ENCODE data around the gene CHD2.
"Not testable (repeated sequence)": the region's sequence is repeated elsewhere in the genome, so short reads cannot be mapped to it uniquely, and the experiment has no call there.

CHD2 gene

GRCh38 chr15:93024293-93024692, 124.2 kb downstream of the CHD2 start:
- DNase-seq = no peak

GRCh38 chr15:93024716-93025624, 124.8 kb downstream of the CHD2 start:
- no peak for DNase-seq

- no peak for DNase-seq
Measured at GRCh38 chr15:93025625-93025982, 125.5 kb downstream of the CHD2 start.

GRCh38 chr15:93026380-93026817, 126.3 kb downstream of the CHD2 start:
- DNase-seq = no peak

- DNase-seq = no peak
Measured at GRCh38 chr15:93027413-93027812, 127.3 kb downstream of the CHD2 start.

- no peak for DNase-seq
Measured at GRCh38 chr15:93028111-93028631, 128.0 kb downstream of the CHD2 start.

GRCh38 chr15:93028632-93029213, 128.6 kb downstream of the CHD2 start:
- no peak for DNase-seq

- DNase-seq = no peak
Measured at GRCh38 chr15:93029214-93029835, 129.2 kb downstream of the CHD2 start.

- DNase-seq = no peak
Measured at GRCh38 chr15:93029836-93030429, 129.8 kb downstream of the CHD2 start.

- peak; percentile 88 for DNase-seq
Measured at GRCh38 chr15:93030430-93031102, 130.4 kb downstream of the CHD2 start.

- no peak for DNase-seq
Measured at GRCh38 chr15:93031103-93031464, 131.0 kb downstream of the CHD2 start.

GRCh38 chr15:93031557-93032384, 131.6 kb downstream of the CHD2 start:
- DNase-seq = not testable (repeated sequence)

- DNase-seq = not testable (repeated sequence)
Measured at GRCh38 chr15:93032515-93033206, 132.5 kb downstream of the CHD2 start.

- no peak for DNase-seq
Measured at GRCh38 chr15:93033434-93034045, 133.4 kb downstream of the CHD2 start.

GRCh38 chr15:93034512-93034911, 134.4 kb downstream of the CHD2 start:
- no peak for DNase-seq

- DNase-seq = no peak
Measured at GRCh38 chr15:93035092-93035915, 135.2 kb downstream of the CHD2 start.

- DNase-seq = peak; percentile 55
Measured at GRCh38 chr15:93035953-93036810, 136.1 kb downstream of the CHD2 start.

- peak; percentile 63 for DNase-seq
Measured at GRCh38 chr15:93036951-93037819, 137.1 kb downstream of the CHD2 start.

Measured in retina (tissue), 1 donor.